GM23338 (cell line): Measurements from ENCODE around the gene RASIP1. TPM values are rescaled to one million over a fixed set of nuclear protein-coding genes. Genes with fewer than 3 reads are reported as not detected.

Experiments
- ATAC-seq: fragments of 200-7000 bp; cut with Tn5 transposase; 3 replicates; pipeline ENCODE4 v1.9.1; 2020
- DNase-seq: peaks from one replicate; pipeline ENCODE4 v3.0.0-alpha.2; 2015; ENCODE audit warnings: low spot score
- H2AFZ ChIP-seq: fragments of 200-600 bp; sonication (generic); 2 replicates; pipeline ENCODE4 v1.8.0; 2016; ENCODE audit warnings: antibody characterized with exemption, mild to moderate bottlenecking, moderate library complexity
- H3F3A ChIP-seq: fragments of 200-600 bp; sonication (generic); replicated peaks from 2 replicates; pipeline ENCODE4 v1.8.0; 2017; ENCODE audit warnings: antibody characterized with exemption, mixed run types, low read depth
- H3K27ac ChIP-seq: fragments of 200-600 bp; sonication (generic); 2 replicates; pipeline ENCODE4 v1.6.1; 2016; ENCODE audit warnings: low read depth
- H3K27me3 ChIP-seq: fragments of 200-600 bp; sonication (generic); 2 replicates; pipeline ENCODE4 v1.8.0; 2016; ENCODE audit warnings: mild to moderate bottlenecking, mixed run types, moderate library complexity; ENCODE audit not compliant: insufficient read depth
- H3K36me3 ChIP-seq: fragments of 200-600 bp; sonication (generic); 2 replicates; pipeline ENCODE4 v1.8.0; 2016; ENCODE audit warnings: mild to moderate bottlenecking; ENCODE audit not compliant: insufficient read depth
- H3K4me1 ChIP-seq: fragments of 200-600 bp; sonication (generic); 2 replicates; pipeline ENCODE4 v1.8.0; 2016; ENCODE audit warnings: mild to moderate bottlenecking, moderate library complexity; ENCODE audit not compliant: insufficient read depth
- H3K4me2 ChIP-seq: fragments of 200-600 bp; sonication (generic); 2 replicates; pipeline ENCODE4 v1.7.1; 2017; ENCODE audit warnings: mixed run types
- H3K4me3 ChIP-seq: fragments of 200-600 bp; sonication (generic); 2 replicates; pipeline ENCODE4 v1.6.1; 2016; ENCODE audit warnings: mixed run types
- H3K79me2 ChIP-seq: fragments of 200-600 bp; sonication (generic); replicated peaks from 2 replicates; pipeline ENCODE4 v1.8.0; 2017; ENCODE audit warnings: mild to moderate bottlenecking; ENCODE audit not compliant: insufficient read depth
- H3K9me2 ChIP-seq: fragments of 200-600 bp; sonication (generic); 2 replicates; pipeline ENCODE4 v1.8.0; 2017; ENCODE audit not compliant: insufficient read depth
- H4K20me1 ChIP-seq: fragments of 200-600 bp; sonication (generic); replicated peaks from 2 replicates; pipeline ENCODE4 v1.8.0; 2017; ENCODE audit warnings: mild to moderate bottlenecking; ENCODE audit not compliant: insufficient read depth
- H3K27ac Mint-ChIP-seq: 2 replicates; pipeline ENCODE4 v1.8.0; 2020; ENCODE audit warnings: inconsistent platforms, mild to moderate bottlenecking, moderate library complexity, mixed read lengths
- H3K27me3 Mint-ChIP-seq: 3 replicates; pipeline ENCODE4 v1.8.0; 2022; ENCODE audit warnings: low read depth, mild to moderate bottlenecking, moderate library complexity, mixed read lengths, inconsistent platforms; ENCODE audit not compliant: insufficient read depth, poor library complexity
- H3K36me3 Mint-ChIP-seq: 3 replicates; pipeline ENCODE4 v1.8.0; 2021; ENCODE audit warnings: low read depth, mild to moderate bottlenecking, inconsistent platforms, moderate library complexity, mixed read lengths
- H3K4me1 Mint-ChIP-seq: 3 replicates; pipeline ENCODE4 v1.8.0; 2020; ENCODE audit warnings: mild to moderate bottlenecking, inconsistent platforms, mixed read lengths
- H3K4me3 Mint-ChIP-seq: 3 replicates; pipeline ENCODE4 v1.8.0; 2021; ENCODE audit warnings: moderate library complexity, mild to moderate bottlenecking, inconsistent platforms, mixed read lengths
- H3K9me3 Mint-ChIP-seq: 3 replicates; pipeline ENCODE4 v1.8.0; 2020; ENCODE audit warnings: moderate library complexity, mild to moderate bottlenecking, inconsistent platforms, mixed read lengths
- CREB1 ChIP-seq: fragments of 250-450 bp; sonication (Bioruptor Pico); IDR thresholded peaks from 2 replicates; pipeline ENCODE4 v1.5.0; 2020; ENCODE audit warnings: low read depth, mild to moderate bottlenecking, moderate library complexity
- CTCF ChIP-seq, 2 experiments: fragments of 200-600 bp in 1 of 2; sonication (generic) in 1 of 2; conservative IDR thresholded peaks; 2 replicates each; pipeline versions ENCODE4 v1.5.1 to v1.6.1; 2016 to 2017; ENCODE audit warnings: antibody characterized with exemption in 2 of 2, low read depth in 2 of 2, mild to moderate bottlenecking in 2 of 2, moderate library complexity in 1 of 2
- ETS1 ChIP-seq: IDR thresholded peaks from 2 replicates; pipeline ENCODE4 v1.6.1; 2016; ENCODE audit warnings: antibody characterized with exemption
- EZH2 ChIP-seq: fragments of 200-600 bp; sonication (generic); IDR thresholded peaks from one replicate; pipeline ENCODE4 v1.8.0; 2017; ENCODE audit warnings: antibody characterized with exemption, mild to moderate bottlenecking, low read depth; ENCODE audit not compliant: unreplicated experiment
- EZH2phosphoT487 ChIP-seq: fragments of 200-600 bp; sonication (generic); IDR thresholded peaks from one replicate; pipeline ENCODE4 v1.8.1; 2018; ENCODE audit warnings: antibody characterized with exemption; ENCODE audit not compliant: unreplicated experiment
- JUNB ChIP-seq: IDR thresholded peaks from one replicate; pipeline ENCODE4 v1.6.1; 2016; ENCODE audit warnings: antibody characterized with exemption; ENCODE audit not compliant: unreplicated experiment
- NANOG ChIP-seq: IDR thresholded peaks from 2 replicates; pipeline ENCODE4 v1.6.1; 2016; ENCODE audit warnings: antibody characterized with exemption, borderline replicate concordance
- POLR2AphosphoS5 ChIP-seq: IDR thresholded peaks from 2 replicates; pipeline ENCODE4 v1.6.1; 2016; ENCODE audit warnings: antibody characterized with exemption, low read depth
- REST ChIP-seq: IDR thresholded peaks from one replicate; pipeline ENCODE4 v1.6.1; 2018; ENCODE audit warnings: antibody characterized with exemption; ENCODE audit not compliant: unreplicated experiment
- STAT1 ChIP-seq: IDR thresholded peaks from one replicate; pipeline ENCODE4 v1.6.1; 2016; ENCODE audit warnings: antibody characterized with exemption; ENCODE audit not compliant: unreplicated experiment
- ZNF114 ChIP-seq: fragments of 250-450 bp; sonication (Bioruptor Pico); IDR thresholded peaks from 2 replicates; pipeline ENCODE4 v1.5.0; 2020; ENCODE audit warnings: mild to moderate bottlenecking, moderate library complexity
- ZNF331 ChIP-seq: fragments of 250-450 bp; sonication (Bioruptor Pico); IDR thresholded peaks from 2 replicates; pipeline ENCODE4 v1.5.0; 2020; ENCODE audit warnings: low read depth, mild to moderate bottlenecking, moderate library complexity
- ZNF462 ChIP-seq: fragments of 250-450 bp; sonication (Bioruptor Pico); IDR thresholded peaks from 2 replicates; pipeline ENCODE4 v1.5.0; 2020; ENCODE audit warnings: mild to moderate bottlenecking, moderate library complexity
- polyA plus RNA-seq: library from polyadenylated mRNA; unstranded; fragments of >200 nt; fragmentation: Nextera tagmentation; extraction: Ambion mirVana; gene quantifications from 2 replicates; pipeline ENCODE4 v1.2.1, GENCODE V29; 2016
- total RNA-seq: library from RNA; depleted of rRNA; stranded (reverse); fragments of >200 nt; shearing (Covaris generic); gene quantifications from 2 replicates; pipeline ENCODE4 v1.2.3, GENCODE V29; 2014

The RASIP1 gene
- total and polyA plus RNA-seq, 2 experiments from 2014 or later, result 9.2 to 14.8 TPM

- TF ChIP-seq NANOG, result no peak
- no peak for TF ChIP-seq EZH2
- no peak for TF ChIP-seq ZNF462
- no peak for TF ChIP-seq POLR2AphosphoS5
- no peak for TF ChIP-seq REST
- TF ChIP-seq CTCF (conservative IDR thresholded peaks at IDR 0.05; ENCODE audit: low read depth in 2 of 2), result no peak
- no peak for TF ChIP-seq CREB1 (CRISPR knock-in tag)
- no peak for TF ChIP-seq ZNF114 (CRISPR knock-in tag)
- no peak for TF ChIP-seq JUNB
- no peak for TF ChIP-seq ETS1
- no peak for TF ChIP-seq STAT1
- no peak for TF ChIP-seq EZH2phosphoT487
- TF ChIP-seq ZNF331 (CRISPR knock-in tag), result no peak
- Histone ChIP-seq H2AFZ (no peak overlapping the region), H3K9me2 (no peaks in the 10 kb centered on the region), H3F3A (no peaks in the 10 kb centered on the region), H3K4me1 (peaks cover 5% of the 10 kb centered on the region), H3K27me3 (no peaks in the 10 kb centered on the region), H3K4me2 (no peak overlapping the region), H3K79me2 (no peaks in the 10 kb centered on the region), H3K4me3 (no peak overlapping the region), H4K20me1 (no peaks in the 10 kb centered on the region), H3K27ac (no peak overlapping the region), H3K36me3 (no peaks in the 10 kb centered on the region)
- ATAC-seq (no peak), DNase-seq (no peak)
- Mint-ChIP-seq H3K4me1 (peaks cover 4% of the 10 kb centered on the region; the same call in 2 of the 3 replicates), H3K4me3 (no peak overlapping the region; the same call in 1 of the 3 replicates), H3K27me3 (peaks cover 7% of the 10 kb centered on the region), H3K27ac (no peak overlapping the region), H3K9me3 (peaks cover 8% of the 10 kb centered on the region; the same call in 1 of the 3 replicates), H3K36me3 (peaks cover 14% of the 10 kb centered on the region; the same call in 2 of the 3 replicates)
Observed at GRCh38 chr19:48698046-48698445, 42.4 kb downstream of the RASIP1 start.
